GM12875 (cell line): Measurements from ENCODE around the gene KIF1C.
A peak's percentile ranks its signal among the peaks of the same experiment; 100 is the strongest.
"Not testable (repeated sequence)": the region's sequence is repeated elsewhere in the genome, so short reads cannot be mapped to it uniquely, and the experiment has no call there.

Source experiments
- H3K4me3 ChIP-seq: one replicate; pipeline ENCODE4 v1.5.1; 2011; ENCODE audit warnings: low read depth, low read length, control low read depth
- CTCF ChIP-seq: IDR thresholded peaks from 2 replicates; pipeline ENCODE4 v1.5.1; 2011; ENCODE audit warnings: low read depth, mild to moderate bottlenecking, control low read depth, inconsistent platforms, low read length, moderate library complexity, borderline replicate concordance; ENCODE audit not compliant: insufficient read depth

Gene KIF1C

DNA sequence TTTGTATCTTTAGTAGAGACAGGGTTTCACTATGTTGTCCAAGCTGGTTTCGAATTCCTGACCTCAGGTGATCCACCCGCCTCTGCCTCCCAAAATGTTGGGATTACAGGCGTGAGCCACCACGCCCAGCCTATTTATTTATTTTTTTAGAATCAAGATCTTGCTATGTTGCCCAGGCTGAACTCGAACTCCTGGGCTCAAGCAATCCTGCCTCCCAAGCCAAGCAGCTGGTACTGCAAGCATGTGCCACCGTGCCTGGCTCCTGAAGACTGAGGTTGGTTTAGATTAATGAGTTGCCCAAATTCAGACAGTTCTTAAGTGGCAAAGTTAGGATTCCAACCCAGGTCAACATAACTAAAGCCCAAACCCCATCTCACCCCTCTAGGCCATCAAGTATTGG is 29.5 kb downstream of the KIF1C start:
- no peak overlapping the region for H3K4me3 ChIP-seq
- TF ChIP-seq CTCF = no peak

DNA sequence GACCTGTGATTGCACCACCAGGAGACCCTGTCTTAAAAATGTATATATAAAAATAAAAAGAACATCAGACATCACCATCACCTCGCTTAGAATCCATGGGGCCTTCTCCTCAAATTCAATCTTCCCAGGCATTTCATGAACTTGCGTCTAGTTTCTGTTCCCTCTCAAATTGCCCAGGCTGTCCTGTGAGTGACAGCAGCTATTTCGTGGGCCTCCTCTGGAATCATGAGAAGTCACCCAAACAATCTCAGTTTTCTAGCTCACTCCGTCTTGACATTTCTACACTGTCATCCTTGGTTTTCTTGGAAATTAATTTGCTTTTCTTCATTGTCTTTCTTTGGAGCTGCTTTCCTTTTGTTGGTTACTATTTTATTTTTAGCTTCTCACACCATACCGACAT is 30.2 kb downstream of the KIF1C start:
- no peak overlapping the region for H3K4me3 ChIP-seq
- no peak for TF ChIP-seq CTCF

- not testable (repeated sequence) for H3K4me3 ChIP-seq
Measured at GRCh38 chr17:5030168-5030567, 32.4 kb downstream of the KIF1C start.

GRCh38 chr17:5031365-5032082 is 33.8 kb downstream of the KIF1C start:
- H3K4me3 ChIP-seq = peak overlapping the region; percentile 28
- peak; percentile 82 for TF ChIP-seq CTCF

- TF ChIP-seq CTCF = no peak
- no peak overlapping the region for H3K4me3 ChIP-seq
Measured at GRCh38 chr17:5032865-5033264, 35.1 kb downstream of the KIF1C start.

DNA sequence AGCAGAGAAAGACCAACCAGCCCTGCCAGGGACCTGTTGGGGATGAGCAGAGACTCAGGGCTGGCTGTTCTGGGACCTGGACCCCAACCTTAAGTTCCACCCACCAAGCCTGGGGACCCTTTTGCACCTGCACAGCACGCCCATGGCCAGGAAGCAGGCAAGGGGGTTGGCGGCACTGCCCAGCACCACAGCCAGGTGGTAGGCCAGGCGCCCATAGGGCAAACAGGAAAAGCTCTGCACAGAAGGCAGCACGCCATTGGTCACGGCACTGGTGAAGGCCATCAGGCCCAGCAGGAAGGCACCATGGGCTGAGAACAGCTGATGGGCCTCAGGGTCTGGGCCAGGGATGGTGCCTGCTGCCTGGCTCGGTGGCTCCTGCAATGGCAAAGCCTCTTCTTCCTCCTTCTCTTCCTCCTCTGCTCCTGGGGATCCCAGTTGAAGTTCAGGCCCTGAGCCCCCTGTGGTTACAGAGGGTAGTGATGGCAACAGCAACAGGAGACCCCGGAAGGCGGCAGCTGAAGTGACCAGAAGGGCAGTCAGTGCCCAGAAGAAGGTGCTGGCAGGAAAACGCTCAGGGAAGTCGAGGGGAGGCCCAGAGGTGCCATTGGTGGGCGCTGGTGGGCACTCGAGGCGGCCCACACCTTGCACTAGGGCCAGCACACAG is 35.7 kb downstream of the KIF1C start:
- no peak overlapping the region for H3K4me3 ChIP-seq
- 0 out of 2 replicates have a peak, but pooled peaks have one; percentile 1 for TF ChIP-seq CTCF

GRCh38 chr17:5034063-5034462 is 36.3 kb downstream of the KIF1C start:
- no peak for TF ChIP-seq CTCF
- H3K4me3 ChIP-seq = no peak overlapping the region

- no peak for TF ChIP-seq CTCF
- H3K4me3 ChIP-seq = no peak overlapping the region
Measured at GRCh38 chr17:5034651-5035050, 36.9 kb downstream of the KIF1C start.
